Measurements from ENCODE around the gene DHX8. TPM values are rescaled to one million over a fixed set of nuclear protein-coding genes. Genes with fewer than 3 reads are reported as not detected.

Gene DHX8
- total and polyA plus RNA-seq, 2 of the 8 experiments (the other 6 are each of a cell fraction or from before 2014, with no cell fraction given): 30.5 to 59.4 TPM

DNA sequence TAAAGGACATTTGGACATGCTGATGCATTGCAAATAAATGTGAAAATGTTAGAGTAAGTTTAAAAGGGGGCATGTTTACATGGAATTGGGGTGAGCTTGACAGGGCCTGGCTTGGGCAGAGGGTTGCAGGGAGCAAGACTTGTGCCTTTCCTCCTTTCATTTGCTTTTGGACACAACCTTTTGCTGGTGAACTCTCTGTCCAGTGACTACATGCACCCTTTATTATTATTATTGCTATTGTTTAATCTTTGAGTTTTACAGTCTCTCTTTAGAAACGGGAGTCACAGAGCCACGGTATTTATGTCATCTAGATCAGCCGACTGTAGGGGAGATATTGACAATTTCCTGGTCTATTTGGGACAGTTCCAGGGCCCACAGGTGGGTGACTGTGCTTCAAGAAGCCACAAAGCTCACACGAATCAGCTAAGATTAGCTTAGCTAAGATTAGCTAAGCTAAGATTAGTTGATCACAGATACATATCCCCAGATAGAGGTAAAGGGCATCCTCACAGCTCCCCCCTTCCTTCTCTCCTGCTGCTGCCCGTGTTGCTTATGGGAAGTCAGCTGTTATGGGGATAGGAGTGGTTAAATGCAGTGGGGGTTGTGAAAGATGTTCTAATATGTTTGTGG lies 91.2 kb downstream of the DHX8 start (continued):
- TF ChIP-seq RXRA (IDR thresholded peaks at IDR 0.05; ENCODE audit: insufficient read depth, low read depth, low read length) (no peak), GABPA (IDR thresholded peaks at IDR 0.05; ENCODE audit: borderline replicate concordance, insufficient read depth, low read length) (no peak)

MicroRNAs encoded within 50 kb of the gene (microRNA counts, 767-probe panel; counts per million panel counts)
- 879 counts per million, percentile 95 among the panel's probes with 10 or more counts for microRNA hsa-miR-2117

Small RNA genes lying within 50 kb of the gene (small RNA-seq; reads per million reads assigned to genes)
- not detected for gene RNU6-406P (ENCODE audit: insufficient read depth)
- gene RNU6-971P (ENCODE audit: insufficient read depth): not detected

Other genes starting within 250 kb of the DHX8 start
- gene RNU2-1, start 250.0 kb upstream of the DHX8 start, total RNA-seq (2021; fragmentation: NEBNext Ultra II Directional; extraction: Animal tissue kit (Norgen Biotek cat#: 25700)): 2,508 and 2,656 TPM in 2 replicates
- not detected in 2 replicates for gene RNU2-1, start 250.0 kb upstream of the DHX8 start, polyA plus RNA-seq (2011; rRNA removed)
- gene ARL4D, start 85.0 kb upstream of the DHX8 start, total RNA-seq (2021; fragmentation: NEBNext Ultra II Directional; extraction: Animal tissue kit (Norgen Biotek cat#: 25700)): 8.4 TPM in 2 replicates
- 9.2 and 16.2 TPM in 2 replicates for gene ARL4D, start 85.0 kb upstream of the DHX8 start, polyA plus RNA-seq (2011; rRNA removed)
- 137 and 143 TPM in 2 replicates for gene ETV4, start 62.4 kb downstream of the DHX8 start, total RNA-seq (2021; fragmentation: NEBNext Ultra II Directional; extraction: Animal tissue kit (Norgen Biotek cat#: 25700))
- 75.2 and 95.8 TPM in 2 replicates for gene ETV4, start 62.4 kb downstream of the DHX8 start, polyA plus RNA-seq (2011; rRNA removed)
- not detected in 2 replicates for gene MEOX1, start 177.9 kb downstream of the DHX8 start, total RNA-seq (2021; fragmentation: NEBNext Ultra II Directional; extraction: Animal tissue kit (Norgen Biotek cat#: 25700))
- 0.03 TPM in 1 of 2 replicates, not detected in the other for gene MEOX1, start 177.9 kb downstream of the DHX8 start, polyA plus RNA-seq (2011; rRNA removed)

Data from H1 (cell line).